ENCODE measurements around the gene DHRS12. TPM values are rescaled to one million over a fixed set of nuclear protein-coding genes. Genes with fewer than 3 reads are reported as not detected.
A peak's percentile ranks its signal among the peaks of the same experiment; 100 is the strongest.

The DHRS12 gene
- total and polyA plus RNA-seq, 2 experiments from 2014 or later, result 5.5 to 15.7 TPM

GRCh38 chr13:51739027-51739764, 64.8 kb downstream of the DHRS12 start:
- no peak for TF ChIP-seq CTCF (IDR thresholded peaks at IDR 0.05; ENCODE audit: low read depth, low read length)
- no peaks in the 10 kb centered on the region for H3K27me3 ChIP-seq
- H3K4me1 ChIP-seq (ENCODE audit: low read depth), result no peaks in the 10 kb centered on the region
- no peak overlapping the region for H3K4me3 ChIP-seq
- no peaks in the 10 kb centered on the region for H3K36me3 ChIP-seq
- no peak for DNase-seq (ENCODE audit: low read depth in 1 of 2, low spot score in 1 of 2)
- no peaks in the 10 kb centered on the region for H3K9me3 ChIP-seq (ENCODE audit: low read depth)
- H3K27ac ChIP-seq, result no peak overlapping the region

GRCh38 chr13:51738226-51738905, 65.6 kb downstream of the DHRS12 start:
- Histone ChIP-seq H3K27me3 (no peaks in the 10 kb centered on the region), H3K36me3 (no peaks in the 10 kb centered on the region), H3K4me3 (no peak overlapping the region), H3K27ac (no peak overlapping the region), H3K4me1 (ENCODE audit: low read depth) (no peaks in the 10 kb centered on the region), H3K9me3 (ENCODE audit: low read depth) (no peaks in the 10 kb centered on the region)
- no peak for TF ChIP-seq CTCF (IDR thresholded peaks at IDR 0.05; ENCODE audit: low read depth, low read length)
- DNase-seq (ENCODE audit: low read depth in 1 of 2, low spot score in 1 of 2), result no peak

GRCh38 chr13:51737609-51738008, 66.4 kb downstream of the DHRS12 start:
- H3K27me3 ChIP-seq, result no peaks in the 10 kb centered on the region
- no peaks in the 10 kb centered on the region for H3K36me3 ChIP-seq
- no peak for TF ChIP-seq CTCF (IDR thresholded peaks at IDR 0.05; ENCODE audit: low read depth, low read length)
- no peak for DNase-seq (ENCODE audit: low read depth in 1 of 2, low spot score in 1 of 2)
- no peak overlapping the region for H3K4me3 ChIP-seq
- no peak overlapping the region for H3K27ac ChIP-seq
- H3K4me1 ChIP-seq (ENCODE audit: low read depth), result no peaks in the 10 kb centered on the region
- H3K9me3 ChIP-seq (ENCODE audit: low read depth), result no peaks in the 10 kb centered on the region

GRCh38 chr13:51734786-51735185, 69.2 kb downstream of the DHRS12 start:
- Histone ChIP-seq H3K9me3 (ENCODE audit: low read depth) (no peaks in the 10 kb centered on the region), H3K27ac (no peak overlapping the region), H3K4me1 (ENCODE audit: low read depth) (no peaks in the 10 kb centered on the region), H3K27me3 (no peaks in the 10 kb centered on the region), H3K4me3 (no peak overlapping the region), H3K36me3 (no peaks in the 10 kb centered on the region)
- TF ChIP-seq CTCF (IDR thresholded peaks at IDR 0.05; ENCODE audit: low read depth, low read length), result no peak
- no peak for DNase-seq (ENCODE audit: low read depth in 1 of 2, low spot score in 1 of 2)

- Histone ChIP-seq H3K4me1 (ENCODE audit: low read depth) (no peaks in the 10 kb centered on the region), H3K27ac (no peak overlapping the region), H3K4me3 (no peak overlapping the region), H3K9me3 (ENCODE audit: low read depth) (no peaks in the 10 kb centered on the region), H3K36me3 (no peaks in the 10 kb centered on the region), H3K27me3 (no peaks in the 10 kb centered on the region)
- TF ChIP-seq CTCF (IDR thresholded peaks at IDR 0.05; ENCODE audit: low read depth, low read length), result no peak
- DNase-seq (ENCODE audit: low read depth in 1 of 2, low spot score in 1 of 2), result peak in 1 of 2 donors; percentile 9
These were observed 70.3 kb downstream of the DHRS12 start for GRCh38 chr13:51733374-51734298.
